Activated CD4-positive, alpha-beta T cell treated with anti-CD3 and anti-CD28 coated beads for 36 hours (primary cell): ENCODE measurements around the gene GRID1. TPM values are rescaled to one million over a fixed set of nuclear protein-coding genes. Genes with fewer than 3 reads are reported as not detected.
A peak's percentile ranks its signal among the peaks of the same experiment; 100 is the strongest.
"Not testable (repeated sequence)": the region's sequence is repeated elsewhere in the genome, so short reads cannot be mapped to it uniquely, and the experiment has no call there.

Source experiments
- ATAC-seq: fragments of 200-7000 bp; cut with Tn5 transposase; one replicate; pipeline ENCODE4 v1.10.0; 2021; ENCODE audit warnings: mild to moderate bottlenecking, moderate library complexity
- CTCF ChIA-PET: fragments of 350-600 bp; sonication (Branson Sonifier 250); formaldehyde crosslinking; loops from one replicate; lab custom pipeline; 2021; ENCODE audit warnings: antibody characterized with exemption; lab: Charles Lee
- POLR2A ChIA-PET: fragments of 350-600 bp; sonication (Branson Sonifier 250); formaldehyde crosslinking; loops from one replicate; lab custom pipeline; 2021; ENCODE audit warnings: antibody characterized with exemption, inconsistent platforms; lab: Charles Lee
- DNase-seq: peaks from one replicate; pipeline ENCODE4 v3.0.0-alpha.2; 2020
- H3K27ac Mint-ChIP-seq: one replicate; pipeline ENCODE4 v1.8.0; 2021; ENCODE audit warnings: mixed read lengths
- H3K27me3 Mint-ChIP-seq: one replicate; pipeline ENCODE4 v1.8.0; 2021; ENCODE audit warnings: mixed read lengths
- H3K36me3 Mint-ChIP-seq: one replicate; pipeline ENCODE4 v1.8.0; 2021; ENCODE audit warnings: low read depth, mixed read lengths
- H3K4me1 Mint-ChIP-seq: one replicate; pipeline ENCODE4 v1.8.0; 2021; ENCODE audit warnings: mixed read lengths
- H3K4me3 Mint-ChIP-seq: one replicate; pipeline ENCODE4 v1.8.0; 2021; ENCODE audit warnings: mild to moderate bottlenecking, moderate library complexity, mixed read lengths
- H3K9me3 Mint-ChIP-seq: one replicate; pipeline ENCODE4 v1.8.0; 2021; ENCODE audit warnings: low read depth, mixed read lengths
- intact Hi-C, 2 experiments: fragments of 100-400 bp; cut with DNase I in 1 of 2; cut with micrococcal nuclease in 1 of 2; formaldehyde crosslinking; loops; one replicate each; pipeline versions ENCODE4 v1.14.2 to v1.15.1; 2022 to 2024; cut with DNase I, micrococcal nuclease
- total RNA-seq, 2 experiments: library from RNA; stranded (reverse); gene quantifications; one replicate each; pipeline ENCODE4 v1.2.3, GENCODE V29; 2021

Gene GRID1
- total RNA-seq, 2 experiments from 2014 or later, result not detected

DNA sequence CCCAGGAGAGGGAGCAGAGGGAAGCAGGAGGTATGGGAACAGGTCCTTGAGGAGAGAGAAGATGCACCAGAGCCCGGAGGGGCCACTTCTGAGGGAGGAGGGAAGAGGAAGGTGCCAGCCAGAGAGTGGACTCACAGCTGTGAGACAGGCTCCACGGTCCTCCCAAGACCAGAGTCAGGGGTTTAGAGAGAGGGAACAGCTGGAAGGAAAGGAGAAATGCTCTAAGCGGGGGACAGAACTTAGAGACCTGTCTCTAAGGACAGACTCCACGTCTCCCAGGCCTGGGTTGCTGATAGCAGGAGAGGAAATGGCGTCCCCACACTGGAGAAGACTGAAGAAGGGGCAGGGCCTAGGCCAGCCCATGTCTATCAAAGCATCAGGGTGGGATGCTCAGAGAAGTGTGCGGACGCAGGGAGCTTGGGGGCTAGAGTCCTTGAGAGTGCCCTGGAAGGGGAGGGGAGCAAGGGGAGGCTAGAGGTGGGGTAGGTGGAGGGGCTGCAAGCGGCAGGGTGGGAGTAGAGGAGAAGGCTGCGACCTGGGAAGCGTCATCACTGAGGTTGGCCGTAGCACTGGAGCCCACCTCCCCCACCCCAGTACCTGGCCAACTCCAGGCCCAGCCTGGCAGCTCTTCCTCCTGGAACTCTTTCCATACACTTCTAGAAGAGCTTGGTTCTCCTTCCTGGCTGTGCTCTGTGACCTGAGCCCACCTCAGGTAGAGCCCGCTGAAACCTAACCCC is 25.6 kb upstream of the GRID1 start:
- ATAC-seq (no peak), DNase-seq (no peak)
- no peak overlapping the region for H3K4me3 Mint-ChIP-seq
- ChIA-PET CTCF (interaction anchor here (1.5 to 1.9 kb wide), 2 partner anchors 8 to 32 kb away, joined by 3 to 6 read pairs; no protein-coding TSS in a partner anchor), POLR2A (interaction anchor here (0.7 kb wide), 1 partner anchor 45 kb away, joined by 3 read pairs; no protein-coding TSS in a partner anchor)
- intact Hi-C loops, result no loop called here
- no peaks in the 10 kb centered on the region for H3K9me3 Mint-ChIP-seq
- no peak overlapping the region for H3K27ac Mint-ChIP-seq
- H3K4me1 Mint-ChIP-seq, result peaks cover 13% of the 10 kb centered on the region
- no peaks in the 10 kb centered on the region for H3K36me3 Mint-ChIP-seq
- H3K27me3 Mint-ChIP-seq, result peaks cover 18% of the 10 kb centered on the region

- CTCF ChIA-PET, result interaction anchor here (0.8 to 1.9 kb wide), 2 partner anchors 9 to 193 kb away, joined by 5 to 6 read pairs; no protein-coding TSS in a partner anchor
- intact Hi-C loops, result no loop called here
- H3K4me3 Mint-ChIP-seq, result no peak overlapping the region
- POLR2A ChIA-PET, result interaction anchor here (0.7 kb wide), 1 partner anchor 46 kb away, joined by 3 read pairs; no protein-coding TSS in a partner anchor
- no peak overlapping the region for H3K27ac Mint-ChIP-seq
- DNase-seq (no peak), ATAC-seq (no peak)
- H3K36me3 Mint-ChIP-seq, result no peaks in the 10 kb centered on the region
- peaks cover 19% of the 10 kb centered on the region for H3K27me3 Mint-ChIP-seq
- peaks cover 13% of the 10 kb centered on the region for H3K4me1 Mint-ChIP-seq
- no peaks in the 10 kb centered on the region for H3K9me3 Mint-ChIP-seq
Observed at GRCh38 chr10:86391236-86391840, 24.7 kb upstream of the GRID1 start.

GRCh38 chr10:86390337-86391120 is 23.9 kb upstream of the GRID1 start:
- no peak overlapping the region for H3K4me3 Mint-ChIP-seq
- H3K27me3 Mint-ChIP-seq, result peaks cover 19% of the 10 kb centered on the region
- POLR2A ChIA-PET, result interaction anchor here (0.6 kb wide), 2 partner anchors 133 to 365 kb away, joined by 3 to 7 read pairs; no protein-coding TSS in a partner anchor
- ATAC-seq (no peak), DNase-seq (no peak)
- intact Hi-C loops, result no loop called here
- no peaks in the 10 kb centered on the region for H3K36me3 Mint-ChIP-seq
- no peak overlapping the region for H3K27ac Mint-ChIP-seq
- no peaks in the 10 kb centered on the region for H3K9me3 Mint-ChIP-seq
- H3K4me1 Mint-ChIP-seq, result peaks cover 13% of the 10 kb centered on the region
- CTCF ChIA-PET, result interaction anchor here (0.8 to 1.9 kb wide), 2 partner anchors 10 to 194 kb away, joined by 5 to 6 read pairs; no protein-coding TSS in a partner anchor

DNA sequence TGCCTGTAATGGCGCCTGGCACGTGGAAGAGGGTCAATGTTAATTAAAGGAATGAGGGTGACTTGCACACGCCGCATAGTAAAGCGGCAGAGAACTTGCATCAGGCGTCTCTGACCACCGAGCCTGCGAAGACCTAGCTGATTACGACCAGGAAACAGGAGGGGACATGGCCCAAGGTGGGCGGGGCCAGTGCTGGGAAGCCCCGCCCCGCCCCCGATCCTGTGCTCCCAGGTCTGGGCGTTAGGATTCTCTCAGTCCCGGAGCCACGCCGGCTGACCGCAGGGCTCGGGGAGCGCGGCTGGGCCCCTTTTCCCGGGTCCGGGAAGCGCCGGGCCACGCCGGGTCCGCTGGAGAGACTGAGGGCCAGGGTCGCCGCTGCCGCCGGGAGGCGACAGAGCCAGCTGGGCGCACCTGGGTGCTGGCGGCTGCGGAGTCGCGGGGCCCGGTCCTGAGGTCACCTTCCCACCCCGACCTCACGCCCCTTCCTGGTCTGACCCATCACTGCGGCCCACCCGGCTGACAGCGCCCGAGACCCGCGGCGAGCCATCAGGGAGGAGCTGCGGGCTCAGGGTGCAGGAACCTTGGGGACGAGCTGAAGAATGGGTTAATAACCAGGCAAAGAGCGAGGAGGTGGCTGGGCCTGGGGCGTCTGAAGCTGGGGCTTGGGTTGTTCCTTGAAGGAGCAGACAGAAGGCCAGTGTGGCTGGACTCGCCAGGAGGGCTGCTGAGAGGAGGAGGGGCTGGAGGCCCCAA is 23.0 kb upstream of the GRID1 start:
- ChIA-PET POLR2A (interaction anchor here (0.6 kb wide), 2 partner anchors 15 to 364 kb away, joined by 3 to 4 read pairs; no protein-coding TSS in a partner anchor), CTCF (interaction anchor here (0.6 to 2.1 kb wide), 4 partner anchors 11 to 427 kb away, joined by 3 to 12 read pairs (median 4); no protein-coding TSS in a partner anchor)
- Mint-ChIP-seq H3K27me3 (peaks cover 21% of the 10 kb centered on the region), H3K4me3 (peak overlapping the region; percentile 64), H3K4me1 (peaks cover 13% of the 10 kb centered on the region), H3K27ac (no peak overlapping the region), H3K36me3 (no peaks in the 10 kb centered on the region), H3K9me3 (no peaks in the 10 kb centered on the region)
- ATAC-seq, result peak; percentile 58
- intact Hi-C loops, result no loop called here
- DNase-seq, result peak; percentile 41

- ChIA-PET CTCF (interaction anchor here (0.6 to 2.1 kb wide), 4 partner anchors 11 to 427 kb away, joined by 3 to 12 read pairs (median 4); no protein-coding TSS in a partner anchor), POLR2A (interaction anchor here (0.6 kb wide), 1 partner anchor 15 kb away, joined by 4 read pairs; no protein-coding TSS in a partner anchor)
- peaks cover 21% of the 10 kb centered on the region for H3K27me3 Mint-ChIP-seq
- intact Hi-C loops, DNase-seq, H3K27ac Mint-ChIP-seq, H3K9me3 Mint-ChIP-seq, H3K36me3 Mint-ChIP-seq, ATAC-seq: not testable (repeated sequence)
- peaks cover 11% of the 10 kb centered on the region for H3K4me1 Mint-ChIP-seq
- peak overlapping the region; percentile 64 for H3K4me3 Mint-ChIP-seq
Observed at GRCh38 chr10:86389109-86389440, 22.5 kb upstream of the GRID1 start.

DNA sequence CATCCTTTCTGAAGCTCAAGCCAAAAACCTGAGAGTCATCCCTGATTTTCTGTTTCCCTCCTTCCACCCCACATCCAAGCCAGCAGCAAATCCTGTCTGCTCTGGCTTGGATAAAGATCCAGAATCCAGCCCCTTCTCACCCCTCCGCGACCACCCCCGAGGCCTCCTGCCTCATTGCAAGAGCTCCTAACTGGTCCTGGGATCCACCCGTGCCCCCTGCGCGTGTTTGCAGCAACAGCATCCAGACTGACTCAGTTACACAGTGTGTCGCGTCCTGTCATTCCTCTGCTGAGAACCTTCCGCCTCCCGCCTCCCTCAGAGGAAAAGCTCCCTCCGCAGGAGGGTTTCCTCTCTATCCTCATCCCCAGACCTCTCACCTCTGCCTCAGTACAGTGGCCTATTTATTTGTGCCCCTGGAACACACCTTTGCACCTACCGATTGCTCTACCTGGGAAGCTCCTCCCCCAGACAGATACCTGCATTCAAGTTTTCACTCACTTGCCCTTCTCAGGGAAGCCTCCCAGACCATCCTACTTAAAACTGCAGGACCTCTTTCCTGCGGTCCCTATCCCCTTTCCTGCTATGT is 21.6 kb upstream of the GRID1 start:
- Mint-ChIP-seq H3K36me3 (no peaks in the 10 kb centered on the region), H3K4me3 (no peak overlapping the region), H3K4me1 (peaks cover 6% of the 10 kb centered on the region), H3K27ac (no peak overlapping the region), H3K27me3 (peaks cover 25% of the 10 kb centered on the region), H3K9me3 (no peaks in the 10 kb centered on the region)
- CTCF ChIA-PET, result interaction anchor here (0.7 to 2.1 kb wide), 5 partner anchors 12 to 1885 kb away, joined by 3 to 12 read pairs (median 5); no protein-coding TSS in a partner anchor
- POLR2A ChIA-PET, result no interaction called here
- intact Hi-C loops, result no loop called here
- ATAC-seq (no peak), DNase-seq (no peak)

DNA sequence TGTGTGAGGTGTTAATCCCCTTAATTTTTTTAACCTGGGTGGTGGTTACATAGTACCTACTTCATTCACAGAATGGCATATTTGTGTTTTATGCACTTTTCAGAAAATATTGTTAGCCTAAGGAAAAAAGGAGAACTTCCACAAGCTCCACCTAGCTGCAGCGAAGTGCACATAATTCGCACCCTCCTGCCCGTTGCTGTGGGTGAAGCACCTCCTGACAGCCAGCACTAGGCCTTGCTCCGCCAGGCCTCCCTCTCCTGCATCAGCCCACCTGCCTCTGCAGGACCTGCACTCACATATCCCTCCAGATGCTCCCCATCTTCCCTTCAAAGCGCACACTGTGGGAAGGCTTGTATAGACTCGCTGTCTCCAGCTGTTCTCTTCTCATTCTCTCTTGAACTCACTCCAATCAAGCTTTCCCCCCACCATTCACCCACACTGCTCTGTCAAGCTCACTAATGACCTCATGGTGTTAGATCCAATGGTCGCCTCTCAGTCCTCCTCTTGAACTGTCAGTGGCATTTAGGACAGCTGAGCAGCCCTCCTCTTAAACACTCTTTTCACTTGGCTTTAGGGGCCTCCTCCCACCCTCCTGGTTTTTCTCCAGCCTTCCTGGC is 20.7 kb upstream of the GRID1 start:
- peaks cover 6% of the 10 kb centered on the region for H3K4me1 Mint-ChIP-seq
- ChIA-PET CTCF (interaction anchor here (0.9 to 1.7 kb wide), 4 partner anchors 13 to 198 kb away, joined by 3 to 7 read pairs (median 6); no protein-coding TSS in a partner anchor), POLR2A (no interaction called here)
- DNase-seq, result no peak
- no peak for ATAC-seq
- H3K9me3 Mint-ChIP-seq, result no peaks in the 10 kb centered on the region
- intact Hi-C loops, result no loop called here
- no peak overlapping the region for H3K4me3 Mint-ChIP-seq
- no peak overlapping the region for H3K27ac Mint-ChIP-seq
- H3K36me3 Mint-ChIP-seq, result no peaks in the 10 kb centered on the region
- peaks cover 25% of the 10 kb centered on the region for H3K27me3 Mint-ChIP-seq

- CTCF ChIA-PET, result interaction anchor here (0.6 to 1.7 kb wide), 3 partner anchors 14 to 516 kb away, joined by 3 to 7 read pairs (median 4); no protein-coding TSS in a partner anchor
- Mint-ChIP-seq H3K36me3 (no peaks in the 10 kb centered on the region), H3K27ac (no peak overlapping the region), H3K4me3 (no peak overlapping the region), H3K27me3 (peaks cover 27% of the 10 kb centered on the region), H3K9me3 (no peaks in the 10 kb centered on the region), H3K4me1 (peaks cover 6% of the 10 kb centered on the region)
- POLR2A ChIA-PET, result no interaction called here
- DNase-seq (no peak), ATAC-seq (no peak)
- intact Hi-C loops, result no loop called here
Observed at GRCh38 chr10:86385806-86386205, 19.2 kb upstream of the GRID1 start.

DNA sequence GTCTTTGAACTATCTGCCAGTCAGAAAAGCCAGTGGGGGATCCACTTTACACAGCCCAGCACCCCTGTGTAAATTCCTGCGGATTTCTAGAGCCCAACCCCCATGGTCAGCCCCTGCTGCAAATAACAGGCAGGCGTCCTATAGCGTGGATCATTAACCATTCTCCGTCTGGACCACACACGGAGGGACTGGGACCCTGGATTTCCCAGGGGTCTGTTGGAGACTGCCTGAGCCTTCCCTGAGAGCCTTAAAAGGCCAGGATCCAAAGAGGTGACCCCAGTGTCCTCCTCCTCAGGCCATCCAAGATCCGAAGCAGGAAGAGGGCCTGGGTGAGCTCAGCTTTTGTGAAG is 11.2 kb upstream of the GRID1 start:
- Mint-ChIP-seq H3K27me3 (peaks cover 17% of the 10 kb centered on the region), H3K9me3 (no peaks in the 10 kb centered on the region), H3K4me3 (no peak overlapping the region), H3K4me1 (no peaks in the 10 kb centered on the region), H3K36me3 (no peaks in the 10 kb centered on the region), H3K27ac (no peak overlapping the region)
- DNase-seq (no peak), ATAC-seq (no peak)
- intact Hi-C loops, result loop anchor here (1.0 to 10.0 kb wide), 14 partner anchors 115 to 1837 kb away; no protein-coding TSS in a partner anchor
- POLR2A ChIA-PET, result no interaction called here
- CTCF ChIA-PET, result interaction anchor here (0.6 to 1.1 kb wide), 3 partner anchors 13 to 1837 kb away, joined by 3 to 5 read pairs (median 4); no protein-coding TSS in a partner anchor
